MM.1S (cell line): Measurements from ENCODE around the gene KLHL2.

ENCODE experiments used
- CTCF ChIP-seq: fragments of 300-600 bp; sonication (generic); IDR thresholded peaks from 2 replicates; pipeline ENCODE4 v1.5.1; 2016; ENCODE audit warnings: antibody characterized with exemption, low read length, mixed read lengths
- EZH2phosphoT487 ChIP-seq: fragments of 300-600 bp; sonication (generic); IDR thresholded peaks from 2 replicates; pipeline ENCODE4 v1.6.1; 2018; ENCODE audit warnings: antibody characterized with exemption, low read length

DNA sequence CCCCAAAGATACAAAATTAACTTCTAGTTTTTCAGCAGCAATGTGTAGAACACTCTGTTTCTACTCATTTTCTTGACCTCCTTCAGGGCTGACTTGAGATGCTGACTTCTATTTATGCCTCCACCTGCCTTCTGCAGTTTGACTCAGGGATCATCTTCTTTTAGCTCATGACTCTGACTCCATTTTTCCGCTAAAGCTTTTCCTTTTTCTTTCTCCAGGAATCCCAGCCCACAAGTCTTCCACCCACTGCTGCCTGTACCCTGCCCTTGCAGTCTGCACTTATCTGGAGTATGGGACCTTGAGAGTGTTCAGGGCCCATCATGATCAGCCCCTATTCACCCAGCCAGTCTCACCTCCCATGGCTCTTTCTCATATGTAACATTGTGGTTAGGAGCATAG, 14.9 kb upstream of the KLHL2 start:
- TF ChIP-seq EZH2phosphoT487 (no peak), CTCF (no peak)
